GM12875 (cell line): ENCODE results near the gene DRAXIN.

Experiments
- H3K4me3 ChIP-seq: one replicate; pipeline ENCODE4 v1.5.1; 2011; ENCODE audit warnings: low read depth, low read length, control low read depth
- CTCF ChIP-seq: IDR thresholded peaks from 2 replicates; pipeline ENCODE4 v1.5.1; 2011; ENCODE audit warnings: low read depth, mild to moderate bottlenecking, control low read depth, inconsistent platforms, low read length, moderate library complexity, borderline replicate concordance; ENCODE audit not compliant: insufficient read depth

DRAXIN gene

DNA sequence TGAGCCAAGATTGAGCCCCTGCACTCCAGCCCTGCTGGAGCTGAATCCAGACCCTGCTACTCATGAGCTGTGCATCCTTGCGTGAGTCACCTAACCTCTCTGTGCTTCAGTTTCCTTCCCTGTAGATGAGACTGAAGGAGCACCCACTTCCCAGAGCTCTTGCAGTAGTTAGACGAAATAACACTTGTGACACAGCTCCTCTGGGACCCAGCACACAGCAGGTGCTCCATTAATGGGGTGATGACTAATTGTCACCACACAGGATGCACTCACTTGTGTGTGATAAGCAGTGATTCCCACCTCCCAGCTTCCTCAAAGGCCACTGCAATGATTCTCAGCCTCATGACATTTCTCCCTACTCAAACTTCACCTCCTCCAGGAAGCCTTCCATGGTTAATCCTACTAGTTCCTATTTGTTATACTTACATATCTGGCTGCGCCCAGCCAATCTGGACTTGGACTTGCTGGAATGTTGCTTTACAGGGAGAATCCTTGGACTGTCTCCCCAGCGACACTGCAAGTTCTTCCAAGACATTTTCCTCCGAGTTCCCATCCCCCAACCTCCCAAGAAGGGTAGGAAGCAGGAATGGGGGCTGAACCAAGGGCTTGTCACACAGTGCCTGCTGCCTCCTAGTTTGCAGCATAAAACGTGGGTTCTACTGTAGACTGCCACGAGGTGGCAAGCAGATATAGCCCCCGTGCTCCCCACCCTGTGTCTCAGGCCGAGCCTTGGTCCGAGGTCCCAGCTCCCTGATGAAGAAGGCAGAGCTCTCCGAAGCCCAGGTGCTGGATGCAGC, 17.2 kb downstream of the DRAXIN start:
- H3K4me3 ChIP-seq = no peak overlapping the region
- TF ChIP-seq CTCF = no peak

DNA sequence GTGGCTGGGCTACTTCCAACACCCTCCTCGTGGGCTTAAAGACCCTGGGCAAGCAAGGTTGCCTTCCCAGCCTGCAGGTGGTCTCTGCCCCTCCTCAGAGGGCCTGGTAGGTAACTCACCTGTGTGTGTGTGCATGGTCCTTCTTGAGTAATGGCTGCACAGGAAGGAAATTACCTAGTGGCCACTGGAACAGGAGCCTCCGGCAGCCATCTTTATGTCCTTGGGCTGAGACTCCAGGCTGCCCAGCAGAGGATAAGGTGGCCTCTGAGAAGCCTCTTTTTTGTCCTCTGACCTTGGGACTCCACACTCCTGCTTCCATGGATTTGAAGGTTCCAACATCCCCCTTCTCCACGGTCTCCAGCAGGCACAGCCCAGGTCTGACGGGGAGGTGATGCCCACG, 20.0 kb downstream of the DRAXIN start:
- no peak for TF ChIP-seq CTCF
- H3K4me3 ChIP-seq = no peak overlapping the region

GRCh38 chr1:11712285-11712684, 20.8 kb downstream of the DRAXIN start:
- no peak for TF ChIP-seq CTCF
- H3K4me3 ChIP-seq = no peak overlapping the region

GRCh38 chr1:11713095-11713494, 21.6 kb downstream of the DRAXIN start:
- no peak overlapping the region for H3K4me3 ChIP-seq
- TF ChIP-seq CTCF = no peak

- H3K4me3 ChIP-seq = no peak overlapping the region
- TF ChIP-seq CTCF = no peak
Measured at GRCh38 chr1:11714831-11715575, 23.5 kb downstream of the DRAXIN start.

DNA sequence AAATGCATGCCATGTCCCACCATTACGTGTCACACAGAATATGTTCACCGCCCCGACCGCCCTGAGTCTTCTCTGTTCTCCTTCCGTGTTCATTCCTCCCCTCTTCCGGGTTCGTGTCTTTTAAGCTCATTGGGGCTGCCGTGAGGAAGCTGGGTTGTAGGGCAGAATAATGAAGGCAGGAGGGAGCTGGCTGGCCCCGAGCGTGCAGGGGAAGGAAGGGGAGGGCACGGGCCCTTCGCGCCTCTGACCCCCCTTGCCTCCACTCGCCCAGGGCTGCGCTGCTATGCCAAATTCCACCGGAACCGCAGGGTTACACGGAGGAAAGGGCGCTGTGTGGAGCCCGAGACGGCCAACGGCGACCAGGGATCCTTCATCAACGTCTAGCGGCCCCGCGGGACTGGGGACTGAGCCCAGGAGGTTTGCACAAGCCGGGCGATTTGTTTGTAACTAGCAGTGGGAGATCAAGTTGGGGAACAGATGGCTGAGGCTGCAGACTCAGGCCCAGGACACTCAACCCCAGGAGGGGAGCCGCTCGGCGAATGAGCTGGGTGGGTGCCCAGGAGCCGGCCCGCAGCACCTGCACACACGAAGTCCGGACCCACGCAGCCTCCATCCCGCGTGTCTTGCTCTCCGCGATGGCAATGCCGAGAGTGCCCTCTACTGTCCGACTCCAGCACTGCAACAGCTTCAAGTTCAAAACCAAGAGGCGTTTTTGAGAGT, 28.0 kb downstream of the DRAXIN start:
- H3K4me3 ChIP-seq = peak overlapping the region; percentile 33
- TF ChIP-seq CTCF = peak; percentile 94
